Stimulated activated CD8-positive, alpha-beta memory T cell treated with anti-CD3 and anti-CD28 coated beads, Interleukin-15, amount 100 ng/mL, for 1 hour (primary cell): ENCODE results near the gene PLET1.

Experiments used
- DNase-seq: peaks from one replicate; pipeline ENCODE4 v3.0.0-alpha.2; 2020; ENCODE audit warnings: low read depth

The PLET1 gene

GRCh38 chr11:112260490-112260889, at the start of gene PLET1:
PLET1 (minus strand) TSS chr11:112260860; CDS start chr11:112260589, 271 bp downstream.
- DNase-seq: no peak

DNA sequence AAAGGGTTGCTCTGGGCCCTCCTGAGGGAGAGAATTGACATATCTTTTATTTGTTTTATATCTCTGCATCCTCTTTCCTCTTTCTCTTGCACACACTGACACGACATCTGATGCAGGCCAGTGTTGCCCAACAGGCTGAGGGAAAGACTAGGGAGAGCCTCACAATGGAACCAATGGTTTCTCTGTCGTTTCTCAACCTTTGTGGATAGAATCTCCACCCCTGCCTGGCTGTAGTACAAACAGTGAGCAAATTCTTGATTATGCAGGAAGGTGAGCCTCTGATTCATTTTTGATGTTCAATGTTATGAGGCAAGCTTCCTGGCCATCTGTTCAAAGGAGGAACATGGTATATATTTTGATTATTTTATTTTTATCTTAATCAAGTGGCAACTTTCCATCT, 49.8 kb upstream of the PLET1 start:
- DNase-seq: no peak

DNA sequence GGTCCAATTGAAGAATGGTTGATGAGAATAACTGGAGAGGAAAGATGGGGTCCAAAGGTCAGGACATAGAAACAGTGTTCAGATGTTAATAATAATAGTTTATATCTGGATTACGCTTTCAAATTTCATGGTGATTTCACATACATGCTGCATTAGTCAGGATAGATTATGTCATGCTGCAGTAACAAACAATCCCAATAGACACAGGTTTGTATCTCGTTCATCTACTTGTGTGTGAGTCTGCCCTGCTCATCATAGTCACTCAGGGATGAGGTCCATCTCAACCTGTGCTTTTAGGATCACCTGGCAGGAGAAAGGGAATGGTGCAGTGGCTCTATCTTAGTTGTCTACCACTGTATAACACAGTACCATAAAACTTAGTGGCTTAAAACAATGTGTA, 48.0 kb upstream of the PLET1 start:
- DNase-seq: no peak

- DNase-seq: no peak
These were observed 47.0 kb upstream of the PLET1 start for GRCh38 chr11:112307616-112308015.

DNA sequence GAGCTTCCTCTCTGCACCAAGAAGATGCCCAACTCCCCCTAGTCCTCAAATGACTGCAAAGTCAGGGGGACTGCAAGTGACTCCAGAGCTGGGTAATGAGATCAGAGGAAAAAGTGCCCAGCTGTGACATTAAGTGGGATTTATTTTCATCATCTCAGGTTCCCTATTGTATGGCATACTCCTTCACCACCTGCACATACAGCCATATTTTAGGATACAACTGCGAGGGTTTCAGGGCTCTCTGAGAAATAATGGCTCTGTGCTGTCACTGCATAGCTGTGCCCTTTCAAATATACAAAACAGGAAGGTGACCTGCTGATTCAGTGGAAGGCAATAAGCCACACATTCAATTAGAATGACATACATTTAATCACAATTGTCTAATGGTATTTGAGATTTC, 45.6 kb upstream of the PLET1 start:
- no peak for DNase-seq

DNA sequence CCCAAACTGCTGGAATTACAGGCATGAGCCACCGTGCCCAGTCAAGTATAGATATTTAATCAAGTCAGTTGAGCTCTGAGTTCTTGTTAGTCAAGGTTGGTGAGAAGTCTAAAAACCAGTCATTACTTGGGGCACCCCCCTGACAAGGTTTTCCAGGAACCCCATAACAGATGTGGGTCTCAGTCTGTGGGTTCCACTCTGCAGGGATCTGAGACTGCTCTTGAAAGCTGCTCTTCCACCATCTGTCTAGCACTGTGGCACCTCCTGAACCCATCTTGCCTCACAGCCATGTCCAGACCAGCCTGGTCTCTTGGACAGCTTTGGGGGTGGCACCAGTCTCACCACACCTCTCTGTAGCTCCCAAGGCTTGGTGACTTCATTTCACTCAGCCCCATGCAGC, 44.3 kb upstream of the PLET1 start:
- no peak for DNase-seq

- DNase-seq: no peak
These were observed 43.0 kb upstream of the PLET1 start for GRCh38 chr11:112303616-112304015.

DNA sequence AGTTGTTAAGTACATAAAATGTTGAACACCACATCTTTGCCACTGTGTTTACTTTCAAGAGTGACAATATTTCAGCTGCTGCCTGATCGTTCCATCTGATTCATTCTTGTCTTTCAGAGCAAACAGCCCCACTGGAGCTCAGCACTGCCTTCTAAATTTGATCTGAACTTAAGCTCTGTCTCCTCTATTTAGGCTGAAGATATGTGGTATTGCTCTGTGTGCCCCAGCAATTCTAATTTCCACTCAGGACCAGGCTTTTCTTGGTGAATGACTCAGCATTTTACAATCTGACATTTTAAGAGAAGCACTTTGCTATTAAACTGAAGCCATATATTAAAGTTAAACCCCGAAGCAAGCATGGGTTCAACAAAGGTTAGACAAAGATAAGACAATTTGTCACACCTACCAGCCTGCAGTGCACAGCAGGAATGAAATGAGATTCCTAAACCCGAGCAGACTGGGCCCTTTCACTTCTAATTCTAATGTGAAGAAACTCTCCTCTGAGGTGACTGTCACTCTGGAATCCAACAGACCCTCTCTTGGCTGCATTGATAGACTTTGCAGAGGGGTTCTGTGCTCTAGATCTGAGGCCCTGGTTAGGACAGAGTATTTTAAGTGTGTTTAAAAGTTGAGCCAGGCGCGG, 41.7 kb upstream of the PLET1 start:
- no peak for DNase-seq

DNA sequence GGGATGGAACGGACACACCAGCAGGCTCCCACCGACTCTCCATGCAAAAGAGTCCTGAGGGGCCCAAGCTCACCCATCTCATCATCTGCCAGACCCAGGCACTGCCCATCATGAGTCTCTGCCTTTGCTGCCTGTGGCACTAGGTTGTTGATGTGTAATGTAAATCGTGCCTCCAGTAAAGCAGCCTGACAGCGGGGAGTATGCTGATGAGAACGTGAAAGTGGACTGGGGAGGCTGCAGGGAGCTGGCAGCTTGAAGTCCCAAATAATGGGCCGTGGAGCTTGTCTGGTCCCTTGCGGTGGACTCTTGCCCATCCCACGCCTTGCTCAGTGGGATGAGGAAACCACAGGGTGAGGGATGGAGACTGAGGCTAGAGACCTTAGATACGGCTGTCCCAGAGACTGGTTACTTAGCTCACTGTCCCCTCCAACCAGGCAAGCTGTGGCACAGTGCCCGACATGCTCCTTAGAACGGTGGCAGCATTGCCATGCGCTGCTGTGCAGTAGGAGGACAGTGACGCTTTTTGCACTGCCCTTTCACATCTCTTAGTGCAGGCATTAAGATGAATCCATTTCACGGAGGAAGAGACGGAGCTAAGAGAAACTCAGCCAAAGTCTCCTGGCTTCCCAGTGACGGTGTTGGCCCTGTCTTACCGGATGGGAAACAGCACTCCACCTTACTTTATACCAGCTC, 39.6 kb upstream of the PLET1 start:
- no peak for DNase-seq

DNA sequence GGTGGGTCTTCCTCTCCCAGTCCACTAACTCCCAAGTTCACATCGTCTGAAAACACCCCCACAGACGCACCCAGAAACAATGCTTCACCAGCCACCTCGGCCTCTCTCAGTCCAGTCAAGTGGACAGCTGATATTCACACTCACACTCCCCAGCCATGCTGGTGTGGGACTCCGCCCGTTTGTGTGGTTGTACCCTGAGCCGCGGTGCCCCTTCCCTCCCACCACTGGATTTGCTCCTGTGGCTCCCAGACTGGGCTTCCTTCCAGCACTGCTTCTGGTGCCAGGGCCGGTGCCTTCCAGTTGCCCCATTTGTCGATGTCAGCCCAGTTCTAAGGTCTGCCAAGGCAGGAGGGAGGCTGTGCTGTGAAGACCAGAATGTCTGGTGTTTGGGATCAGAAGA, 37.9 kb upstream of the PLET1 start:
- DNase-seq: no peak

DNA sequence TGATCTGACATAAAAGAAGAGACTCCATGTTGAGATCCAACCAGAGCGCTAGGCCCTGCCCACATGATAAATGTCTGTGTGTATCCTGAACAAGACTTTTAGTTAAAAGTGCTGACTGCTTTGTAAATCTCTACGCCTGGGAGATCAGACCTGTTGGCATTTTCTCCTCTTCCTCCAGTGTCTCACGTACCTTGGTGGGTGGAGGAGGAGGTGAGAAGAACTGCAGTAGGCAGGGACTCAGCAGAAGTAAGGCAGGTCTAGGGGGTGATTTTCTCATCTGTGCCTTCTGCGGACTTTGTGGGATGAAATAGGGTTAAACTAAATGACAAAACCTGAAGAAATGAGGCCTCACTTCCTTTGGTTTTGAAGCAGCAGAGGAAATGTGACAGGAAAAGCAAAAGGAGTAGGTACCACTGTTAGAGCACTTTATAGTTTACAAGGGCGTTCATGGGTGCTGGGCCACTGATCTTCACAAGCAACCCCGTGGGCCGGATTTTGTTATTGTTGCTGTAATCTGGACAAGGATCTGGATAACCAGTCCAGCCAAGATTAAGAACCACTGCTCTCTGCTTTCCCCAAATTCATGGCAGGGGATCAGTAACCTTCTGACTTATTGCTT, 36.7 kb upstream of the PLET1 start:
- DNase-seq: no peak

GRCh38 chr11:112296044-112296443, 35.4 kb upstream of the PLET1 start:
- no peak for DNase-seq

DNA sequence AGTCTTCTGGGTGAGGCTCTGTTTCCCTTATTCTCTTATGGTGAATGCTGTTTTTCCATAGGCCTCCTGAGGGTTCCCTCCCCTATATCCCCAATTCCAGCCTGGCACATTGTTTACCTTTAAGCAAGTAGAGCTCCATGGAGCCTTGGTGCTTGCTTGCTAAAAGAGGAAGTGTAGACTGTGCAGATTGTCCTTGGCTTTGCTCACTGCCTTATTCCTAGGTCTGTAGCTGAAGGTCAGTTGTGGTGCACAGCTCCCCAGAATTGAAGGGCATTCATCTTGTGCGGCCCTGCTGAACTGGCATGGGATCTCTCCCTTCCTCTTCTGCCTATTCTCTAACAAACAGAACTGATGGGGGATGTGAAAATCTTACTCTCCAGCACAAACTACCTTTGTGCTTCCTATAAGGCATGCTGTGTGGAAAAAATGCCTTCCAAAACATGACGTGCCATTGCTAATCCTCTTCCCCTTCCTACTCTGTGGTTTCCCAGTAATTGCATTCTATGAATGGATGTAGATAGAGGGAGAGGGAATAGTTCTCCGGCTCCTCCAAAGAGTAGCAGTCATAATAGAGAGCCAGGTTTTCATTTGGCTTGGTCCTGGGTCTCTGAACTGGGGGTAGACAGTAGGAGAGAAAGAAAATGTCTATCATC, 34.2 kb upstream of the PLET1 start:
- no peak for DNase-seq

DNA sequence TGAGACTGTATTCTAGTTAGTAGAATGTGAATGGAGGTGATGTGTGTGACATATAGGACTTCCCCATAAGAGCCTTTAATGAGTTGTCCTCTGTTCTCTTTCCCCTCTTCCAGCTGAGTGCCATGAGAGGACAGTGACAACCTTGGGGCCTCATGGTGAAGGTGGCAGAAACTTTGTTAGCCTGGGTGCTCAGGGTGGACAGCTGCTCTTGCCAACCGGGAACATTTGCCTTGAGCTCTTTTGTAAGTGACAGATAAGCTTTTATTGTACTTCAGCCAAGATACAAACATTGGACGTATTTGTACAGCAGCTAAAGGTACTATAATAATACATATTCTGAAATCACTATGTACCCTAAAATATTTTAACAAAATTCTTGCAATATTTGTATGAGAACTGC, 33.0 kb upstream of the PLET1 start:
- DNase-seq: no peak

DNA sequence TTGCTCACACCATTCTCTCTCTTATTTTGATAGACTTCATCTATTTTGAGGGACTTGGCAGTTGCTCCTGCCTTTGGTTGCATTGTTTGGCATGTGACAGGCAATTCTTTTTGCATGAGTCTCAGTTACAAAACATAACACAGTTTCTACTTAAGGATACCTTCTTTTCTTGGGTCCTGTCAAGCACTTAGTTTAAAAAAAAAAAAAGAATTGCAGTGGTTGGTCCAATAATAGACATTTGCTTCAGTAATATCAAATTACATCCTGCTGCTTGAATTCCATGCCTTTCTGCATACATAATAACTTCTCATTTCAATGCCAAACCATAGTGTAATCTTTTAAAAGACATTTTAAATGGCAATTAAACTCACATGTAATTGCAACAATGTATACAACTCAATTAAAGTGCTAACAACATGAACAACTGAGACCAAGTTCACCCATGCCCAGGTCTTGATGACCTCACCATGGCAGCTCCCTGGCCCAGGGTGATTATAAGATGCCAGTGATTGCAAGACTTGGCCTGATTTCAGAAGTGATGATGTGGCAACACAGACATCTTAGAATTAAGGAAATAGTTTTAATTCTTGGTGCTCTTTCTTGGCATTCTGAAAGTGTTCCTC, 32.2 kb upstream of the PLET1 start:
- no peak for DNase-seq

DNA sequence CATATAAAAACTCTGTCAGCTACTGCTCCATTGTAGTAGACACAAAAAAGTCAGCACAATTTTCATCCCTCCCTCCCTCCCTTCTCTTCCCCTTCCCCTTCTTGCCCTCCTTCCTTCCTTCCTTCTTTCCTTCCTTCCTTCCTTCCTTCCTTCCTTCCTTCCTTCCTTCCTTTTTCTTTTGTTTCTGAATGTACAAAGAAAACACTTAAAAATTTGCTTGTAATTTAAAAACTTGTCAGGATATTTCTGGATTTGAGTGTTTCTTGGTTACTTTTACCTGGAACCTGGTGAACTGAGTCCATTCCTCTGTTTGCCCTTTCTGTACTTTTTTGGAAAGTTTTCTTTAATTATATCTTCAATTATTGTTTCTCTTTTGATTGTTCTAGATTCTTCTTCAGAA, 31.5 kb upstream of the PLET1 start:
- DNase-seq: no peak

- no peak for DNase-seq
These were observed 30.5 kb upstream of the PLET1 start for GRCh38 chr11:112291191-112291590.

DNA sequence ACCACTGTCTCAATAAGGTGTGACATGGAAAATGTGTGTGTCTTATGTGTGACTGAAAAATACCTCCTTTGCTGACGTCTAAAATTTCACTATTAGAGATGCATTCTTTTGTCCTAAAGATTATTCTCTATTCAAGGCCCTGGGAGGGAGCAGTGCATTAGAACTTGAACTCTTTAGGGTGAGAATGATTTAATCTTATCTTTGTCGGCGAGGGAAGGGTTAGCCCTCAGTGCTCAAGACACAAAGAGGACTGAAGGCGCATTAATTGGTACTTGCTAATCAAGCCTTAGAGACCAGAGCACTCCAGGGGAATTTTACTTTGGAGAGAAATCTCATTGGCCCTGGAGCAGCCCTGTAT, 29.8 kb upstream of the PLET1 start:
- DNase-seq: no peak

- DNase-seq: peak; percentile 75
These were observed 29.2 kb upstream of the PLET1 start for GRCh38 chr11:112289588-112290492.

GRCh38 chr11:112288021-112288420, 27.4 kb upstream of the PLET1 start:
- no peak for DNase-seq

- no peak for DNase-seq
These were observed 25.2 kb upstream of the PLET1 start for GRCh38 chr11:112285841-112286311.

- no peak for DNase-seq
These were observed 21.1 kb upstream of the PLET1 start for GRCh38 chr11:112281726-112282125.
